Ishikawa (cell line): ENCODE measurements around the gene CNIH4.

Experiments used
- CEBPB ChIP-seq: IDR thresholded peaks from 2 replicates; pipeline ENCODE4 v1.6.1; 2012
- CREB1 ChIP-seq: IDR thresholded peaks from 2 replicates; pipeline ENCODE4 v1.6.1; 2012; ENCODE audit warnings: low read depth
- EGR1 ChIP-seq: IDR thresholded peaks from 2 replicates; pipeline ENCODE4 v1.6.1; 2012
- EP300 ChIP-seq: IDR thresholded peaks from 2 replicates; pipeline ENCODE4 v1.6.1; 2012; ENCODE audit warnings: borderline replicate concordance
- FOXM1 ChIP-seq: IDR thresholded peaks from 2 replicates; pipeline ENCODE4 v1.6.1; 2012; ENCODE audit warnings: low read depth, borderline replicate concordance
- MAX ChIP-seq: IDR thresholded peaks from 2 replicates; pipeline ENCODE4 v1.6.1; 2012
- NFIC ChIP-seq: IDR thresholded peaks from 2 replicates; pipeline ENCODE4 v1.6.1; 2012
- RAD21 ChIP-seq: IDR thresholded peaks from 2 replicates; pipeline ENCODE4 v1.6.1; 2012; ENCODE audit warnings: low read depth
- TAF1 ChIP-seq: IDR thresholded peaks from 2 replicates; pipeline ENCODE4 v1.6.1; 2012; ENCODE audit warnings: low read depth, mild to moderate bottlenecking
- TCF12 ChIP-seq: IDR thresholded peaks from 2 replicates; pipeline ENCODE4 v1.6.1; 2012; ENCODE audit warnings: low read depth
- TEAD4 ChIP-seq: IDR thresholded peaks from 2 replicates; pipeline ENCODE4 v1.6.1; 2012
- YY1 ChIP-seq: IDR thresholded peaks from 2 replicates; pipeline ENCODE4 v1.6.1; 2012; ENCODE audit warnings: low read depth
- ZBTB7A ChIP-seq: IDR thresholded peaks from 2 replicates; pipeline ENCODE4 v1.6.1; 2012; ENCODE audit warnings: low read depth
- TF ChIP-seq, protein P1 (sequence below): IDR thresholded peaks from 2 replicates; pipeline ENCODE4 v1.6.1; 2012
- TF ChIP-seq, protein P2 (sequence below): IDR thresholded peaks from 2 replicates; pipeline ENCODE4 v1.6.1; 2012; ENCODE audit warnings: low read depth, mild to moderate bottlenecking

Gene CNIH4

DNA sequence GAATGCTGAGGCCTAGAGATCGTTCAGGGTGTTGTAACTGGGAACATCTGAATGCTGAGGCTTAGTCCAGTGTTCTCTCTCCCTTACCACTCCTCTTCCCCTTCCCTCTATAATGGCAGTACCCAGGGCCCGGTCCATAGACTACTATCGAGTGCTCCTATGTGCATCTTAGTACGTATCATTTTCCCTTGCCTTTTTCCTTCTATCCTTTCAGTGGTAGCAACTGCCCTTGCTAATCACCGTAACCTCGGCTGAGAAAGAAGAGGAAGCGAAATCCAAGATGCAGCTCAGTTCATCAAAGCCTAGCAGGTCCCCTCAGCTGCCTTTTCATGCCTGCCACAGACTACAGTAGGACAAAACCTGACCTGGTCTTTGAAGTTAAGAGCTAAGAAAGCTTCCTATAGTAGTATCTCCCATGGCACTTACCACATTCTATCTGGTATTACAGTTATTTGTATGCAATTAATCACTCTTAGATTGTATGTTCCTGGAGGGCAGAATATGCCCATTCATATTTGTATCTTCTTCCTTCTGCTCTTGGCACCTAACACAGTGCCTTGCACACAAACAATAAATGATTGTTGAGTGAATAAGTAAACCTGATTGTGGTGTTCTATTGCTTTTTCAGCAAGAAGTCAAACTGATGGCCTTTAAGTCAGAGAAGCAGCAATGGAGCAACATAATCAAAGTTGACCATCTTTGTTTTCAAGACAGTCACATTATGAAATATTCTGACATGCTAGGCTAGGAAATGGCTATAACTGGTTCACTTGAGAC, 22.4 kb downstream of the CNIH4 start:
- TF ChIP-seq, protein P1, sequence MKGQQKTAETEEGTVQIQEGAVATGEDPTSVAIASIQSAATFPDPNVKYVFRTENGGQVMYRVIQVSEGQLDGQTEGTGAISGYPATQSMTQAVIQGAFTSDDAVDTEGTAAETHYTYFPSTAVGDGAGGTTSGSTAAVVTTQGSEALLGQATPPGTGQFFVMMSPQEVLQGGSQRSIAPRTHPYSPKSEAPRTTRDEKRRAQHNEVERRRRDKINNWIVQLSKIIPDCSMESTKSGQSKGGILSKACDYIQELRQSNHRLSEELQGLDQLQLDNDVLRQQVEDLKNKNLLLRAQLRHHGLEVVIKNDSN = no peak

- no peak for TF ChIP-seq YY1
- no peak for TF ChIP-seq ZBTB7A
- no peak for TF ChIP-seq RAD21
- TF ChIP-seq, protein P1 = no peak
- no peak for TF ChIP-seq EP300
- TF ChIP-seq CREB1 = no peak
- TF ChIP-seq CEBPB = no peak
- TF ChIP-seq FOXM1 = no peak
- TF ChIP-seq MAX = no peak
- no peak for TF ChIP-seq TEAD4
- TF ChIP-seq EGR1 = no peak
- TF ChIP-seq, protein P2, sequence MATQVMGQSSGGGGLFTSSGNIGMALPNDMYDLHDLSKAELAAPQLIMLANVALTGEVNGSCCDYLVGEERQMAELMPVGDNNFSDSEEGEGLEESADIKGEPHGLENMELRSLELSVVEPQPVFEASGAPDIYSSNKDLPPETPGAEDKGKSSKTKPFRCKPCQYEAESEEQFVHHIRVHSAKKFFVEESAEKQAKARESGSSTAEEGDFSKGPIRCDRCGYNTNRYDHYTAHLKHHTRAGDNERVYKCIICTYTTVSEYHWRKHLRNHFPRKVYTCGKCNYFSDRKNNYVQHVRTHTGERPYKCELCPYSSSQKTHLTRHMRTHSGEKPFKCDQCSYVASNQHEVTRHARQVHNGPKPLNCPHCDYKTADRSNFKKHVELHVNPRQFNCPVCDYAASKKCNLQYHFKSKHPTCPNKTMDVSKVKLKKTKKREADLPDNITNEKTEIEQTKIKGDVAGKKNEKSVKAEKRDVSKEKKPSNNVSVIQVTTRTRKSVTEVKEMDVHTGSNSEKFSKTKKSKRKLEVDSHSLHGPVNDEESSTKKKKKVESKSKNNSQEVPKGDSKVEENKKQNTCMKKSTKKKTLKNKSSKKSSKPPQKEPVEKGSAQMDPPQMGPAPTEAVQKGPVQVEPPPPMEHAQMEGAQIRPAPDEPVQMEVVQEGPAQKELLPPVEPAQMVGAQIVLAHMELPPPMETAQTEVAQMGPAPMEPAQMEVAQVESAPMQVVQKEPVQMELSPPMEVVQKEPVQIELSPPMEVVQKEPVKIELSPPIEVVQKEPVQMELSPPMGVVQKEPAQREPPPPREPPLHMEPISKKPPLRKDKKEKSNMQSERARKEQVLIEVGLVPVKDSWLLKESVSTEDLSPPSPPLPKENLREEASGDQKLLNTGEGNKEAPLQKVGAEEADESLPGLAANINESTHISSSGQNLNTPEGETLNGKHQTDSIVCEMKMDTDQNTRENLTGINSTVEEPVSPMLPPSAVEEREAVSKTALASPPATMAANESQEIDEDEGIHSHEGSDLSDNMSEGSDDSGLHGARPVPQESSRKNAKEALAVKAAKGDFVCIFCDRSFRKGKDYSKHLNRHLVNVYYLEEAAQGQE = no peak
- TF ChIP-seq NFIC = no peak
- TF ChIP-seq TCF12 = no peak
- TF ChIP-seq TAF1 = no peak
Measured at GRCh38 chr1:224380003-224380402, 23.3 kb downstream of the CNIH4 start.

DNA sequence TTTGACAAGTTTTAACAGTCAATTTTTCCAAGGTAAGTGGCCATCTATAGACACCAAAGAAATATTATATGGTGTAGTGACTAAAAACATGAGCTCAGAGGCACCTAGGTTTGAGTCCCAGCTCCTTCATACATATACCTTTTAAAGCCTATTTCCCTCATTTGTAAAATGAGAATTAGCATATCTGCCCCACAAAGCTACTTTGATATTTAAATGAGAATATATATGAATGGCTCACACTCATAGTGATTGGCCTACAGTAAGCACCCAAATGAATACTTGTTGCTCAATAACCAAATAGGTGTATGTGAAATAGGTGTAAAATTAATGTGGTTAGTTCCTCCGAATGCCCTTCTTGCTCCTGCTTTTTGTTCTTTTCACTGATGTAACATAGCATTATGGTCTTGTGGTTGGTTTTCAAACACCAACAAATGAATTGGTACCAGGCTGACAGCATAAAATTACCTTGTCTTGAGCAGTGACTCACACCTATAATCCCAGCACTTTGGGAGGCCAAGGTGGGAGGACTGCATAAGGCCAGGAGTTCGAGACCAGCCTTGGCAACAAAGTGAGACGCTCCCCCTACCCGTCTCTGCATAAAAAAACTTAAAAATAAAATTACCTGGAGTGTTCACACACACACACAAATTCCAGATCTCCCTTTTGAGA, 25.3 kb downstream of the CNIH4 start:
- no peak for TF ChIP-seq TCF12
- no peak for TF ChIP-seq CEBPB
- no peak for TF ChIP-seq EGR1
- TF ChIP-seq NFIC = no peak
- no peak for TF ChIP-seq ZBTB7A
- TF ChIP-seq EP300 = no peak
- no peak for TF ChIP-seq TAF1
- TF ChIP-seq MAX = no peak
- no peak for TF ChIP-seq RAD21
- no peak for TF ChIP-seq TEAD4
- no peak for TF ChIP-seq CREB1

DNA sequence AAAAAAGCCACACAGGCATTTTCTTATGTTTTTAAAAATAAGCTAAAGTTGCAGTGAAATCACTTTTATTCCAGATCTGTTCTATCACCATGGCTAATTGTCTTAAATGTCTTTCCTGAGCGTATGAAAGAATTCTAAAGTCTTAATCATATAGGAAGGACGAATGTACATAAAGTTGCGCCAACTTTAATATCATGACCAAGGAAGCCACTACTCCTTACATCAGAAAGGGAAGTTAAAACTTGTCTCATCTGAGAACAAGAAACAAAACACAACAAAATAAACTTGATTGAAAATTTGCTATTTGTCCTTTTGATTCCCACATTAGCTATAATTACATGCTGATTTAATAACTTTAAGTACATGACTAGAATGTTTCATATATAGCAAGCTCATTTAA, 26.5 kb downstream of the CNIH4 start:
- TF ChIP-seq, protein P2 = no peak
- no peak for TF ChIP-seq TCF12
- TF ChIP-seq RAD21 = no peak
- no peak for TF ChIP-seq FOXM1
- TF ChIP-seq EGR1 = no peak
- no peak for TF ChIP-seq EP300
- TF ChIP-seq NFIC = no peak
- TF ChIP-seq TAF1 = no peak
- TF ChIP-seq CEBPB = no peak
- TF ChIP-seq MAX = no peak
- no peak for TF ChIP-seq ZBTB7A
- no peak for TF ChIP-seq TEAD4
- no peak for TF ChIP-seq YY1

DNA sequence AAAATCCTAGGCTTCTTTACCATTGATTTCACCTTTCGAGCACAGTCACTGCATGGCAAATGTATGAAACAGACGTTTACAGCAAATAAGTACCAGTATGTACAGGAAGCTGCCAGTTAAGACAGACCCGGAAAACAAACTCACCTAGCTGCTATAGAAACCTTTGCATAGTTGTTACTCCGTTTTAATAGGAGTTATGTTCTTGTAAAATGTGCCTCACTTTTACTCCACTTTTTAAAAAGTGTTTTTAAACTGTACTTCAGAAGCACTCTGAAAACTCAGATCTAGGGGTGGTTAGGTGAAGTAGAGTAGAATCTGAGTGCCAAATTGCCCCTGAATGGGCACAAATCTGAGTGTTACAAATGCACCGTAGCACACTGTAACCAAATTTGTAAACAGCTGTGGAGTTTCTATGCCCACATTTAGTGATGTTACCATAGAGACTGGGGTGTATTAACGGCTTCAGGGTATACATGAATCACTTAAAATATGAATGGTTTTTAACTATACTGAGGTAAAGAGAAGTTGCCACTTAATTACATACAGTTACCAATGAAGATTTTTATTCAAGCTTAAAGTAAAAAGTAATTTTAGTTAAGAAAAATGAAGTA, 30.7 kb downstream of the CNIH4 start:
- TF ChIP-seq TCF12 (no peak), EGR1 (no peak), CREB1 (no peak), RAD21 (no peak), EP300 (no peak), YY1 (no peak), FOXM1 (no peak), NFIC (no peak), CEBPB (no peak)
- TF ChIP-seq, protein P1 = no peak
